GM18526 (cell line): ENCODE results near the gene TMEM106A.
"Not testable (repeated sequence)": the region's sequence is repeated elsewhere in the genome, so short reads cannot be mapped to it uniquely, and the experiment has no call there.

Experiments used
- POLR2A ChIP-seq: IDR thresholded peaks from 3 replicates; pipeline ENCODE4 v1.6.1; 2011; ENCODE audit not compliant: insufficient read length; ENCODE audit errors: extremely low read depth

Gene TMEM106A

DNA sequence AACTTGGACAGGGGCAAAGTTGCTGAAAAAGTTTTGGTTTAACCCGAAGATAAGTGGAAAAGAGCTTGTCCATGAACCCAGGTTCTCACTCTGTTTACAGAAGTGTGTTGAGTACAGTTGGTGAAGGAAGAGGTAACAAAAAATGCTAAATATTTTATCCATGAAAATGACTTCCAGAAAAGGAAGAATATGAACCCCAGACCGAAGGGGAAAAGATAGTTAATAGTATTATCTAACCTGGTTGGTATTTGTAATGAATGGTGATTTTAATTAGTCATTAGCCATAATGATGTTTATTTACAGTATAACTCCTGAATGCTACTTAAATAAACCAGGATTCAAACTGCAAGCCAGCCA is 574 bp upstream of the TMEM106A start:
- TF ChIP-seq POLR2A: no peak

- TF ChIP-seq POLR2A: no peak
Observed at GRCh38 chr17:43212641-43213490, 1.2 kb downstream of the TMEM106A start.

GRCh38 chr17:43213545-43213944 is 1.9 kb downstream of the TMEM106A start:
- no peak for TF ChIP-seq POLR2A

DNA sequence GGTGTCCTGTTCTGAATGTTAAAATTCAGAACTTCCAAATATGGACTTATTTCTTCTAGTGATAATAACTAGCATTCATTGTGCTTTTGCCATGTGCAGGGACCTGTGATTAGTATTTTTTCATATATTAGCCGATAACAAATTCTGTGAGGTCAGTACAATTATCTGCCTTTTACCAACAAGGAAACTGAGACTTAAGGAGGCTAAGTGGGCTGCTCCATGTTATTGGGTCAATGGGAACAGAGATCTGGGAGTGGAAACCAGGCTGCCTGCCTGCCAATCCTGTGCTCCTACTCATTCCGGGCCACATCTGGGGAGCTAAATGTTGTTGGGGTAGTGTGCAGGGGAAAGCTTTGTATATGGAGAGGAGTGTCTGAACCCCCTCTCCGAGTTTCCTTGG is 3.7 kb downstream of the TMEM106A start:
- TF ChIP-seq POLR2A: no peak

DNA sequence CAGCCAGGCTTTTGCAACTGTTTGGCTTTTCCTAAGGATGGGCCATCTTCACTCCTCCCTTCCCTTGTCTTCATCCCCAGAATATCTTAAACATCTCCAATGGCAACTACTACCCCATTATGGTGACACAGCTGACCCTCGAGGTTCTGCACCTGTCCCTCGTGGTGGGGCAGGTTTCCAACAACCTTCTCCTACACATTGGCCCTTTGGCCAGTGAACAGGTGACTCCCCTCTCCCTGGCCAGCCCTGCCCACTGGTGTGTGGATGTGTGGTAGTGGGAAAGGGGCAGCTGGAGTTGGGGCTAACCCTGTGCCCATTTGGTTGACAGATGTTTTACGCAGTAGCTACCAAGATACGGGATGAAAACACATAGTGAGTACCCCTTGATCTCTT is 4.7 kb downstream of the TMEM106A start:
- TF ChIP-seq POLR2A: no peak

DNA sequence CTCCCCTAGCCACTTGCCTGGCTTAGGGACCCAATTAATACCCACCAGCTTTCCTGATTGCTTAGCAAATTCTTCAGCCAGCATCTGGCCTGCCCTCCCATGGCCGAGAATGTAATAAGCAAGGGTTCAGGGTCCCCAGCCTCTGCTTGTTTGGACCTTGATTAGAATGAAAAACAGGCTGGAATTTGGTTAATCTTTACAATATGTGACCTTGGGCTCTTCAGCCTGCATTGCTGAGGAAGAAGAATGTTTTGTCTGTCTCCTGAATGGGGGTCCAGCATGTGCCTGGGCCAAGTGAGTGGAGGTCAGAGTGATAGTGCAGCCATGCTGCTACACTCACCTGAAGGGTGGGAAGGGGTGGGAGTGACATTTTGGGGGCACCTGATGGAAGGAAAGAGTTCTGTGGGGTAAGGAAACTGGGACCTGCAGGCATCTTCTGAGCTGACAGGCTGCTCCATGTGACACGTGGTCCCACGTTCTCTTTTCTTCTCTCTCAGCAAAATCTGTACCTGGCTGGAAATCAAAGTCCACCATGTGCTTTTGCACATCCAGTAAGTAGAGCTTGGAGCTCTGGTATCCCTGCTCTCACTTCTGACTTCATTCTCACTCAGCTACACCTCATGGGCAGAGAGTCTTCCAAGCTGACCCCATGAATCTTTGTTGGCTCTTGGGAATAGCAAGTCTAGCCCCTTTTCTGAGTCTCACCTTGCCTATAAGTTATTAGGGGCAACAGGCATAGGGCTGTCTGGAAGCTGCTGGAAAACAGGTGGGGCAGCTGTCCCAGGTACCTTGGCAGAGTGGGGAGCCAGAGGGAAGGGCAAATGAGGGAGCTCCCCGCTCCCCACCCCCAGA is 5.3 kb downstream of the TMEM106A start:
- TF ChIP-seq POLR2A: no peak

- no peak for TF ChIP-seq POLR2A
Observed at GRCh38 chr17:43217614-43218087, 6.0 kb downstream of the TMEM106A start.

DNA sequence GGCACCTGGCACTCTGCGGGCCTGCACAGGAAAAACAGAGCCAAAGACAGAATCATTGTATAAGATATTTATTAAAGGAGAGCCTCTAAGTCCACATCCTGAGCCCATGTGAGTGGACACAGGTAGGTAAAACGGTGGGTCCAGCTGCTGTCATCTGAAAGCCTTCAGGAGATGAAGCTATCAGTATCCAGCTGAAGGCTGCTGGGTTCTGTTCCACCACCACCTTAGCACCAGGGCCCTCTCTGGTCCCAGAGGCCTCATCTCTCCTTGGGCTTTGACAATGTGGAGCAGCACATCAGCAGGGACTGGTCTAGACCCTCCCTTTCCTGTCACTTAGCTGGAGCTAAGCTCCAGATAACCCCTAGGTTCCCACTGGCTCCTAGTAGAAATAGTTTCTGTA is 7.3 kb downstream of the TMEM106A start:
- no peak for TF ChIP-seq POLR2A

- TF ChIP-seq POLR2A: no peak
Observed at GRCh38 chr17:43219746-43220380, 8.2 kb downstream of the TMEM106A start.

- TF ChIP-seq POLR2A: no peak
Observed at GRCh38 chr17:43220511-43221125, 8.9 kb downstream of the TMEM106A start.

GRCh38 chr17:43224146-43224705 is 12.6 kb downstream of the TMEM106A start:
- no peak for TF ChIP-seq POLR2A

GRCh38 chr17:43226393-43226792 is 14.7 kb downstream of the TMEM106A start:
- TF ChIP-seq POLR2A: no peak

GRCh38 chr17:43228020-43228782 is 16.5 kb downstream of the TMEM106A start, which contains the start of gene CCDC200:
Gene CCDC200 (minus strand): TSS chr17:43228623. CDS start chr17:43228554, 69 bp downstream.
- TF ChIP-seq POLR2A: not testable (repeated sequence)

DNA sequence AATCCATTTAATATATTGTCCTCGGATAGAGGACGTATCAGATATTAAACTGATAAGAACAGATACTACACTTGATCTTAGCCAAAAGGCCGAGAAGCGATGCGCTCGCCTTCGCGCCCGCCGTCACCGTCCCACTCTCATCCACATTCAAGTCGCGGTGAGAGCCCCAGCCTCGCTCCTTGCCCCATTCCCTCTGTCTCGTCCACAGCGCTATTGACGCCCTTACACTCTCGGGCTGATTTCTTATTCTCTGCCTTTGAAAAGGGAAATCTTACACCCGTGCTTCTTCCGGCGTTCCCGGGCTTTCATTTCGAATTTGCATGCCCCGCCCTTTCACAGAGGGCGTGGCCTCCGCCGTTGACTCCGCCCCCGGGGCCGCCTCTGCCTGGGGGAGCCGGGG is 22.2 kb downstream of the TMEM106A start, which contains the start of gene RNU2-1:
TSS of gene RNU2-1 (minus strand) at position 101 of the 400 bp plus-strand sequence.
- not testable (repeated sequence) for TF ChIP-seq POLR2A
